ENCODE measurements around the gene NUDT4.
"Not testable (repeated sequence)": the region's sequence is repeated elsewhere in the genome, so short reads cannot be mapped to it uniquely, and the experiment has no call there.

- not testable (repeated sequence) for TF ChIP-seq TAF1 (IDR thresholded peaks at IDR 0.05; ENCODE audit: borderline replicate concordance, low read depth, low read length); HDGF (IDR thresholded peaks at IDR 0.05); MYB (IDR thresholded peaks at IDR 0.05; ENCODE audit: borderline replicate concordance, low read depth, low read length); SMAD1 (IDR thresholded peaks at IDR 0.05; ENCODE audit: low read depth, partially characterized antibody); CTCF (IDR thresholded peaks at IDR 0.05 in 2 of 3, conservative IDR thresholded peaks at IDR 0.05 in 1 of 3; ENCODE audit: control insufficient read depth in 2 of 3, extremely low read depth in 1 of 3, insufficient read depth in 1 of 3, low read depth in 3 of 3, low read length in 3 of 3); POLR2AphosphoS5 (IDR thresholded peaks at IDR 0.05; ENCODE audit: low read length); FOXM1 (IDR thresholded peaks at IDR 0.05; ENCODE audit: low read depth, low read length); SIX5 (IDR thresholded peaks at IDR 0.05; ENCODE audit: low read depth, low read length, severe bottlenecking); RELB (IDR thresholded peaks at IDR 0.05; ENCODE audit: low read depth)
- TF ChIP-seq, protein P1, sequence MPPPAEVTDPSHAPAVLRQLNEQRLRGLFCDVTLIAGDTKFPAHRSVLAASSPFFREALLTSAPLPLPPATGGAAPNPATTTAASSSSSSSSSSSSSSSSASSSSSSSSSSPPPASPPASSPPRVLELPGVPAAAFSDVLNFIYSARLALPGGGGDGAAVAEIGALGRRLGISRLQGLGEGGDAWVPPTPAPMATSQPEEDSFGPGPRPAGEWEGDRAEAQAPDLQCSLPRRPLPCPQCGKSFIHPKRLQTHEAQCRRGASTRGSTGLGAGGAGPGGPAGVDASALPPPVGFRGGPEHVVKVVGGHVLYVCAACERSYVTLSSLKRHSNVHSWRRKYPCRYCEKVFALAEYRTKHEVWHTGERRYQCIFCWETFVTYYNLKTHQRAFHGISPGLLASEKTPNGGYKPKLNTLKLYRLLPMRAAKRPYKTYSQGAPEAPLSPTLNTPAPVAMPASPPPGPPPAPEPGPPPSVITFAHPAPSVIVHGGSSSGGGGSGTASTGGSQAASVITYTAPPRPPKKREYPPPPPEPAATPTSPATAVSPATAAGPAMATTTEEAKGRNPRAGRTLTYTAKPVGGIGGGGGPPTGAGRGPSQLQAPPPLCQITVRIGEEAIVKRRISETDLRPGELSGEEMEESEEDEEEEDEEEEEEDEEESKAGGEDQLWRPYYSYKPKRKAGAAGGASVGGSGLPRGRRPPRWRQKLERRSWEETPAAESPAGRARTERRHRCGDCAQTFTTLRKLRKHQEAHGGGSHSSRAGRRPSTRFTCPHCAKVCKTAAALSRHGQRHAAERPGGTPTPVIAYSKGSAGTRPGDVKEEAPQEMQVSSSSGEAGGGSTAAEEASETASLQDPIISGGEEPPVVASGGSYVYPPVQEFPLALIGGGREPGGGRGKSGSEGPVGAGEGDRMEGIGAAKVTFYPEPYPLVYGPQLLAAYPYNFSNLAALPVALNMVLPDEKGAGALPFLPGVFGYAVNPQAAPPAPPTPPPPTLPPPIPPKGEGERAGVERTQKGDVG (CRISPR knock-in tag; IDR thresholded peaks at IDR 0.05) = not testable (repeated sequence)
Observed at GRCh38 chr12:93412396-93412795, 34.7 kb downstream of the NUDT4 start.

All from GM12878 (cell line).